Stimulated activated naive CD8-positive, alpha-beta T cell treated with anti-CD3 and anti-CD28 coated beads, Interleukin-15, Interleukin-2, amounts not matched to agents 100 U/mL and 50 U/mL, for 24 hours (primary cell): ENCODE data around the gene SATB2.

ENCODE experiments used
- ATAC-seq: fragments of 150-1000 bp; cut with Tn5 transposase; one replicate; pipeline ENCODE4 v1.10.0; 2021
- DNase-seq: peaks from one replicate; pipeline ENCODE4 v3.0.0; 2021

Gene SATB2

DNA sequence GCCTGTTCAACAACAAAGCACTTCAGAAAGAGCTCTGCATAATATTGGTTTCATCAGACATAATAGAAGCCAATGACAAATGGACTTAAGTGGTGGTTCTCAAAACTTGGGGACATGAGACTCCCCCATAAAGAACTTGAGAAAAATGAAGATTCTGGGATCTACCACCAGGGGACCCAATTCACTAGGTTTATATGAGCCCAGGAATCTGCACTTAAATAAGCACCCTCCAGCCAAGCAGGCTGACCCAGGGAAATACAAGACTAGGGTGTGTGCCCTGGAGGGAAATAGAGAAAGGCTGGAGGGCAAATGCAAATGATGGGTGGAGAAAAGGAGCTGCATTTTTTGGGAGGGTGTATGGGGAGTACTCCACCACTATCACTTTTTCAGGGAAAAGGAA lies 52.5 kb downstream of the SATB2 start:
- no peak for ATAC-seq

DNA sequence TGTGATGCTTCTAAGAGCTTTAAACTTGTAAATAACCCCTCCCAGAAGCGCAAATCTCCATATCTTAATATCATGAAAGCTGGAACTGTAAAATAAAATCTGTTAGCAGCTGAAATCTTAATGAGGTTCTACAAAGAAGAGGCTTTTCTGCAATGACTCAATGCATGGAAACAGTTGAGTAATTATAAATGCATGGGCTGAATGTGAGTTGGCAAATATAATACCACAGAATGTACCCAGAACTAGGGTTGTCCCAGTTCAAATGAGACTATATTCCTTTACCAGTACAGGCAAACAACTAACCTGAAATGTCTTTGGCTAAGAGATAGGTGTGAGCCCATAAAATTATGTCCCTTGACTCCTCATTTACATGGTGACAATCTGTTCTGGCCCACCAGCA lies 52.9 kb downstream of the SATB2 start:
- no peak for DNase-seq
- ATAC-seq = no peak

More for the DNA sequence above, 52.5 kb downstream of the SATB2 start:
- no peak for DNase-seq

DNA sequence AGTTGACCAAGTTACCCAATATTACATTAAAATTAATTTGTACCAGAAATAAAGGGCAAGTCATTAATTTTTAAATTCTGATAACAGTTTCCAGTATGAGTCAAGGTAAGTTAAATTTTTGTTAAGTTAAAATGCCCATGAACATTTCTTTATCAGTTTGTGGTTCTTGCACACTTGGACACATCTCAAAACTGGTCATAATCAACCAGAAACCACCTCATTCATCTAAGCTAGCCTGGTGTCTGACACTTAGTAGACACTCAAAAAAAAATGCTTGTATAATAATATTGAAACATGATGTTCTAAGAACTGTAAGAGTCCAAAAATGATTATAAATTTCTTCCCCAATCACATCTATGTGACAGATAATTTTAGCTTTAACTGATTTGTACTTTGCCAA lies 62.4 kb downstream of the SATB2 start:
- ATAC-seq (no peak), DNase-seq (no peak)

DNA sequence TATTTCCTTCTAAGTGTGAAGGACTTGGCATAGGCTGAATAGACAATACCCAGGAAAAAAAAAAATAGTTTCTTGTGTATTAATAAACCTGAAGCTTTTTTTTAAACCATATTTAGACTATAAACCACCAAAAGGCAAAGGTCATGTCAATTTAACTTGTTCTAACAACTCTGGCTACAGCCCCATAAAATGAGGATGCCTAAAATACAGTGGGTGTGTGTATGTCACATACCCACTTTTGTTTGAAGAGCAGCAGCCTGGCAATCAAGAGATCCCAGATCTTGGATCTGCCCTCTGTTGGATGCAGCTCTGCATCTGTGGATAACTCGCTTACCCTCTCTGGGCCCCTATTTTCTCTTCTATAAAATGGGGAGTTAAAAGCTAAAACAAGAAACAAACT lies 65.4 kb downstream of the SATB2 start:
- DNase-seq (no peak), ATAC-seq (no peak)

DNA sequence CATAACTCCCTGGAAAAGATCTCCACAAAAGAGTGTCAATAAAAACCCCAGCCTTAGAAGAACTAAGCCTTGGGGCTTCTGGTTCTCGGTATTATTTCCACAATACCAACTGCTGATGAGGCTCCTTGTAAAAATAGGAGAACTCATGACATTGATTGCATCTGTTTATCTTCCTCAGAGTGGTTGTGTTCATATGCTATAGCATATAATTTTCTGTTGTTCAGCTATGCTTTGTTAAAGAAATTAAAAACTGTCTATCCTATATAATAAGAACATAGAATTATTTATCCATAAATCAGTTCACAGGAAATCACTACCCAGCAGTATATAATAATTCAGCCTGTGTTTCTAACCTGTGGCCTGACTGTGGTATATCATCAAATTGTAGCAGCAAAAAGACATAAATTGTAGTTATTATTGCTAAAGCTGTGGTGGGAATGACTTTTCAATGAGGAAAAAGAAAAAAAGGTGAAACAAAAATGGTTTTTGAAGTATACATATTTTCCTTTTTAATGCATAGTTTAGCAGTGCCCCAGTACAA lies 68.9 kb downstream of the SATB2 start:
- no peak for DNase-seq
- no peak for ATAC-seq

DNA sequence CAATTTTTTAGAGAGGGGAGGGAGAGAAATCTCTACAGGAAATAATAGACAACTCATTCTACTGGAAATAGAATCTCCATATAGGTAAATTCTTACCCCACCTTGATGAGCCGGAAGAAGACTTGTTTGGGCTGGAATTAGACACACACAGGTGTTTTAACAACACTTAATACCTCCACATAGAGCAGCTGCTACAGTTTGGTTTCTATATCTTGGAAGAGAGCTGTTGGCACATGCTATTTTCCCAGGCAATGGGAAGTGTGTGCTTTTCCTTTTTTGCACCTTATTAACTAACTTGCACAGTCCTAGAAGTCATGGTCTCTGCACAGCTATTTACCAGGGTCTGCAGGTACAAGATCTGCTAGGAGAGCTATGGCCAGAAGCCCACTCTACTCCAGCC lies 73.7 kb downstream of the SATB2 start:
- ATAC-seq = no peak
- no peak for DNase-seq

DNA sequence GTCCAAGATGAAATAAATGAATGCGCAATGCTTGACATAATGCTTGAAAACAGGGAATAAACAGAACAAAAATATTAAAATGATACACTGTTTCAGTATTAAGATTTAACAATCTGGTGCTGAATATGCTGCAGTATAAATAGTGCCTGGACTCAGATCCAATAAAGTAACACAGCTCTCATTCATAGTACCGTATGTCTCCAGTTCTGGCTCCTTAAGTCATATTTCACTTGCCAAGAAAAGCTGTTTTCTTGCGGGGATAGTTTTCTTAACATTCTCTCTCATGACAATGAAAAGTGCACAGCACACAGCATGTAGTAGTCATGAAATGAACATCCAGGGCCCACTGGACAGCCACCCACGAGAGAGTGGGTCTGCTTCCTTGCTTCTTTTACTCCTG lies 74.7 kb downstream of the SATB2 start:
- ATAC-seq = no peak
- DNase-seq = no peak

DNA sequence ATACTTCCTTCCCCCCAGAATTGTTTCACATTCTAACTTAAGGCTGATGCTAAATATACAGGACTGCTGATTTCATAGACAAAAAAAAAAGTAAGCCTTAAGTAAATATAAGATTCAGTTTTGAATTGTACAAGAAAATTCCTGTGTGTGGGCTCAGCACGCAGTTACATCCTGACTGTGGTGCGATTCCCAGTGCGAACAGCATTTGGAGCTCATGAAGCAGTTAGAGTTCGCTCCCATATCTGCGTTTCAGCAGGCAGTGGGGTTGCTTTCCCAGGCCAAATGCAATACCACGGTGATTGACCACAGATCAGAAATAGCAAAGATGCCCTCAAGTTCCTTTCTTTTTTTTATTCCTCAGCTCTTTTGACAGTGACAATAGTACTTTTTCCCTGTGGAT lies 75.6 kb downstream of the SATB2 start:
- no peak for DNase-seq

DNA sequence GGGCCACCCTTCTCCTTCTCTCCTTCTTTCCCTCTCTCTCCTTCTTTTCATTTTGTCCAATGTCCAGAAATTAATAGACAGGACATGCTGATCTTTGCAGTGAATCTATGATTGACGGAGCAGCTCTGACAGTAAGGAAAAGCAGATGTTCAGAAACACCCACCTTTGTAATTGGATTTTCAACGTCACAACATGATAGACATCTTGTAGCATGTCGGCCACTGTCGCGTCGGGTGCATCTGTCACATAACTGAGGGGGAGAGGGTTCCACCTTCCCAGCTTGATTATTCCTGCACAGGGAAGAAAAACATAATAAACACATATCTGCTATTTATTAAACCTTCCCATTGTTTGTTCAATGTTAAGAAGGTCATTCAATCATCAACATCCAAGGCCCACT lies 76.2 kb downstream of the SATB2 start:
- ATAC-seq (no peak), DNase-seq (no peak)

More for the DNA sequence above, 75.6 kb downstream of the SATB2 start:
- no peak for ATAC-seq

DNA sequence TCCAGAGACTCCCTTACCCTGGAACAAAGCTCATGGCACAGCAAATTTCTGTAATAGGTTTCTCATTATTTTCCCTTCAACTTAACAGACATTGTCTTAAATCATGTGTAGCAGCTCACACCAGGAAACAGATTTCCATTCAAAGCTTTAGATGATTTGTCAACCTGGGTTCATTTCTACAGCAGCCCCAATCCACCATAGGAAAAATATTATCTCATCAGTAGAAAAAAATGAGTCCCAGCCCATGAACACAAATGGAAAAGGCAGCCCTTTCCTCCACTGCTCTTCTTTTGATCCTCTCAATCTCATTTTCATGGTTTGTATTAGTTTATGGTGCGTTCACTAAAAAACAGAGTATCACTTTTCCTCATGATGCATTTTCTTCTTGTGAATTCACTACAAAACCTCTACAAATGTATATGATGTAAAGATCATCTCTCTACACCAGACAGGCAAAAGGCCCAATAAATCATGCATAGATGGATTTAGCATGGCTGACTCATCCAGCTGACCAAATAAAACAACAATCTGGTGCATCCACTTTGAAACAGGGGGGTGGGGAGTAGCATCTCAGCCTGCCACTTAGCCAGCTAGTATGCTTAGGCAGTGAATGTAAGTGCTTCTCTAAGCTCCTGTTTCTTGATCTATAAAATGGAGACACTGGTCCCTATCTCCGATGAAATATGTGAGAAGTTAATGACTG lies 78.6 kb downstream of the SATB2 start:
- no peak for ATAC-seq
- DNase-seq = no peak

DNA sequence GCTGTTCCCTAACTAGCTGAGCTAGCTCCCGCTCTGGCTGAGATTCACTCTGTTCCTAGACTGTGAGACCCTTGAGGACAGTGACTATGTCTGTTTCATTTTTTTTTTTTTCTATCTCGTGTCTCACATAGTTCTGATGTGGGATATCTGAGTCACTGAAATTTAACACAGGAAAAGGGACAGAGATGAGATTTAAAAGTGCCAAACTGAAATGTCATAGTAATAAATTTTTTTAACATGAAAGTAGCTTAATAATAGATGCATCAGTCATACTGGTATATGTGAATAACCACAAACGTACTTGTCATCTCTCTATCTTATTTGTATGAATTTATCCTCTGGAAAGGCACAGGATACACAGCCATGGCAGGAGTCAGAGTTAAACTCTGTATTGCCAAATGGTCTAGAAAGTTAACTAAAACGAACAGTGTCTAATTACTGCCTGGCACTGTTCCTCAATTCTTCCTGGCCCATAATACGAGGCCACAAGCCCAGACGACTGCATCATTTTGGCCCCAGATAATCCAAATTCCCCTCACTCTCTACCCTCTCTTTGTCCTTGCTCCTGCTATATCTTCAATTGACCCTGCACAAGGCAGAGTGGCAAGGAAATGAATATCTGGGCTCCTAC lies 87.5 kb downstream of the SATB2 start:
- DNase-seq = no peak
- no peak for ATAC-seq

DNA sequence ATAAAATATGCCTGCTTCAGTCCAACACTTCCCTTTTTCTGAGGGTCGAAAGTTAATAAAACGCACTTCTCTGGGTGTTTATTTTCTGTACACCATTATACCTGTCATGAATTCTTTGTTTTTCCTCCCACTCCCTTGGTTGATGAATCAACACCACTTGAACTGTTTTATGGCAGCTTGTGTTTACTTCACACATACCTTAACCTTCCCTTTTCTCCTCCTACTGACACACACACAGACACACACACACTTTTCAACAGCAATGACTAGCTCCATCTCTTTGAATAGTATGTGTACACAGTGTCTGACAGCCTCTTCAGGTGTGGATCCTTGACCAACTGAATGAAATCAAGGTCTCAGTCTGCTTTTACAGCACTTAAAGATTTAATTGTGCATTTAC lies 91.3 kb downstream of the SATB2 start:
- ATAC-seq (no peak), DNase-seq (no peak)

DNA sequence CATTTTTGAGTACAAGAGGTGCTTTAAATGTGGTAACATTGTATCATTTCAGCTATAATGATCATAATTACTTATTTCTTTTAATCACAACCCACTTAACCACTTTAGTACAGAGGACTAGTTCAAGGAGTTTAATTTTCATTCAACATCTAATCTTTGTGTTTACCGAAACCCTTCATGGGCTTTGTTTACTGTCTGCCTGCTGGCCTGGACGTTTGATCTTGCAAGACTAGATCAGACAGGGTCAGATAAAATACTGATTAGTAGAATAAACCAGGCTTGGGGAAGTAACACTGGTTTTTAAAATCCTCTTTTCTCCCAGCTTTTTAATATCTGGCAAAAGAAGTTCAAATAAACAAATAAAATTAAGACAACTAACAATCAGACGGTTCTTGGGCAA lies 93.6 kb downstream of the SATB2 start:
- DNase-seq = no peak
- no peak for ATAC-seq

DNA sequence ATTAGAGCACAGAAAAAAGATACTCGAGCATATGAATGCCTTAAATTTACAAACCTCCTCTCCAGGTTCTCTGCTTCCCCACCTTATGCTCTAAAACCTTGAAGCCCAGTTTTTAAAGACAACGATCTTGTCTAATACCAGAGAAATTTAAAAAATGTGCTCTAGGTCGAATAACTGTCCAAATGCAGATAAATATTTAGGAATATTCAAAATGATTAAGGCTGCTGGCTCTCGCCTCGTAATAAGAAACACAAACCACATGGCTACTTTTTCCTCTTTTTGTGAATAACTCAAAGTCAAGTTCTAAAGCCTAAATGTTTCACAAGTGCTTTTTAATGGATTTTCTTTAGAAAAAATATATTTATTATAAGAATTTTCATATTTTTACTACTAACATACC lies 101.3 kb downstream of the SATB2 start:
- no peak for DNase-seq
- ATAC-seq = no peak

DNA sequence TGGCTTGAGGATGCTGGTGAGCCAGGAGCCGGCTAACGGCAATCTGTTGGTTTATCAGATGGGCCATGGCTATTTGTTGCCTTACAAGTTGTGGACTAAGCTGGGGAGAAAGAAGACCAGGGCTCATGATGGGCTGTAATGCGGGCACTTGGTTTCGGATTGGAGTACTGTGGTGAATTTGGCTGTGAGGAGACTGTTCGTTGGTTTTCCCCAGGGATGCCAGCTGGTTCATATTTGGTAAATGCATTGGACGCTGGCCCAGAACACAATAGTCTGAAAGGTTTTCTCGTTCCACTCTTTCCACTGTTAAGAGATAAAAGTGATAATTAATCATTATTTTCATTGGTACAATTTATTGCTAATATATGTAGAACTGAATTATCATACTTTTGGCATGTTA lies 108.9 kb downstream of the SATB2 start:
- DNase-seq (no peak), ATAC-seq (no peak)

DNA sequence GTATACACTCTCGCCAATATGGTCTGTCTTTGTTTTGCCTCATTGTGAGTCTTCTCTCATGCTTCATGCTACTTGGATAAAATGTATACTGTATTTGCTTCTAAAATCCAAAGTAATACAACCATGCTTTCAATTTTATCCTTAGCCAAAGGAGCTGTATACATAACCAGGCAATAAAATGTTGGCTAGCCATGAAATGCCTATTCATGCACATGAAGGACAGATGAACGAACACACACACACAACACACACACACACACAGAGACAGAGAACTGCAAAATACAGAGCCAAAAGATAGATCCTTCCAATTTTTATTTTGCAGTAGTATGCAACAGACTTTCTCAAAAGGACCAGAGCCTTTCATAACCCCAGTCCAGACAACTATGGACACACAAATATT lies 113.7 kb downstream of the SATB2 start:
- DNase-seq (no peak), ATAC-seq (no peak)

DNA sequence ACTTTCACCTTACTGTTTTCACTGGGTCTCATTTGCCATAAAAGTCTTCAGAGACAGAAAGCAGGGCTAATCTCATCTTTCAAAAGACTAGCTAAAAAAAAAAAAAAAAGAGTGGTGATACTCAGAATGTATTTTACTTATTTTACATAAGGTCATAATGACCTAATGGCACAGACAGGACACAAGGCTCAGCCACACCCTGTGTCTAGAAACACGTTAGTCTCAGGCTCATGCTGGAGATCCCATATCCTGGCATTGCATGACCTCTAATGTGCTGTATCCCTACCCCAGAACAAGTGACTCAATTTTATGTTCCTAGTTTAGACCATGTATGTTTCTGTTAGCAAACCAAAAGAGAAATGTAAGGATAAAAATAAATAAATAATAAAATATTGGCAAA lies 115.4 kb downstream of the SATB2 start:
- no peak for DNase-seq
- ATAC-seq = no peak

DNA sequence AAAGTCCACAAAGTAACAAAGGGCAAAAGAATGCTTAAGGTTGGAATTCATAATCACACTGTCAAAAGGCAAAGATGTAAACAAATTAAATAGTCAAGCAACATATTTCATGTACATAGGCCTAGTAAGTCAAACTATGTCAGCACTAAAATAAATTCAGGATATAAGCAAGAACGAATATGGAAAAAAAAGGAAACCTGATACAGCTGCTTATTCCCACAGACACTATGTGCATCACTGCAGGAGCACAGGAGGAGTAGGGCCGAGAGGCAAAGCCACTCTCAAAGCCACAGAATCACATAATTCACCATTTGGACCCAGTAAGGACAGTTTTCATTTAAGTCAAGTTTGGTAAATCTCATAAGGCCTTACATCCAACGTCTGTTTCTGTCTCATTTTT lies 116.6 kb downstream of the SATB2 start:
- ATAC-seq (no peak), DNase-seq (no peak)

DNA sequence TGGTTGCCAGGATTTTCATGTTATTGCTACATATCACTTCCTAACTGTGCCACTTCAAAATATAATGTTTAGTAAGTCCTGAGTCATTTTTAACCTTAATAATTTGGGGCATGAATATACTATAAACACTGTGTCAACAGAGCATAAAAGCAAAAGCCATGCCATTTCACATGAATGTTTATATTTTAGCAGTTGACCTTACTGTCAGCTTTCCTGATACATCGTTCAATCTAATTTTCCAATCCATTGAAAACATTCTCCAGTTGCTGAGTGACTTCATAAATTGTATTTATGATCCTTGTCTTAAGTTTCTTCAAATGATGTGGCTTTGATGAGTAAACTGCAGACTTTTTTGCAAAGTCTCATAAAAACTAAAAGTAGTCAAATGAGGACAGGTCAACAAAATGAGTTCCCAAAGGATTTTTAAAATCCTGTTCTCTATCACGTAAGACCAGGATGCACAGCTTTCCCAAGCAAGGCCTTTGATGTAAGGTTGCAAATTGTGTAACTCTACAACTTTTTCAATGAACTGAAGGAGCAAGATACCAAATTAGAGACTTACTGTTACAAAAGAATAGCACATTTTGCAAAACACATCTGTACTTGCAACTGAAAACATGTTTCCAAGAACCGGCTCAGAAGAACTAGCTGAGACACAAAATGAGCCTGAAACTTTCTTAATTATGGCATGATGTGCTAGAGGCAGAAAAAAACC lies 117.7 kb downstream of the SATB2 start:
- ATAC-seq = no peak
- DNase-seq = no peak

DNA sequence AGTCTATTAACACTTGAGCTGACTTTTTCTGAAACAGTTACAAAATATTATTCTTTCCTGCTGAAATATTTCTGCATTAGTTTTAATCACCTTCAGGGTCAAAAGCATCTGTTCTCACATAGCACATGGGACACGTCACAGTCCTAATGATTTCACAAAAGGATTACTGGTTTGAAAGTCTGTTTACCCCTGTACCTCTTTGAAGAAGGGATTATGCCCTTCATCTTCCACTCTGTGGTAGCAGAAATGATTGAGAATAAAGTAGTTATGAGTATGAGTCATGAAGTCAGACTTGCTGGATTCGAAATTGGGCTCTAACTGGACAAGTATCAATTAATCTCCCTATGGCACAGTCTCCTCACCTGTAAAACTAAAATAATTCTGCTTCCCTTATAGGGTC lies 121.2 kb downstream of the SATB2 start:
- DNase-seq (no peak), ATAC-seq (no peak)

DNA sequence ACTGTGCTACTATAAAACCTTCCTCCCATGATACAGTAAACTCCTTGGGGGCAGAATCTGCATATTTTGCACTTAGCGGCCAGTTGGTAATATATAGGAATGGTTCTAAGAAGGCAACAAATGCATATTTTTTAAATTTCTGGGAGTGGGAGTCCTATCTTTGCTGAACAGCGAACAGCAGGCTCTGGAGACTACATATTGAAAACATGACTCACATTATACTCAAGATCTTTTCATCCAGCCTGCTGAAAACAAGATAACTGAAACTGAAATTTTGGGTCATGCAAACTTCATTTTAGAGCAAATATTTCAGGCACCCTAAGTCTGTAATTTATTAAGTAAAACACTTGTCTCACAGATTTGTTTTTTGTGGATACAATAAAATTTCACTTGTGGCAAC lies 122.2 kb downstream of the SATB2 start:
- DNase-seq (no peak), ATAC-seq (no peak)

DNA sequence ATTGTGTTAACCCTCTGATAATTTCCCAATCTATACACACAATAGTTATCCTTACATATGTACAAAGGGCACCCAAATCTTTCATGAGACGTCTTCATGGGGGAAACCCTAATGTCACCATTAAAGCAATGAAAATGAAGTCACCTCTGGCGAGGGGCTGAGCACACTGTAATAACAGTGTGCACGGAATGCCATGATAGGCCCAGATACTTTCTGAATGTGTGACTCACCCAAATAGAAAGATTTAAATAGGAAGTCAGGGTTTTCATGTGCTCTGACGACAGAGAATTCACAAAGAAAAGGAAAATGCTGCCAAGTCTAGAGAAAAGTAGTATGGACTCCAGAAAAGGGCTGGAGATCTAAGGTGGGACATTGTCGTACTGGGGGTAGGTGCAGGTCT lies 128.3 kb downstream of the SATB2 start:
- DNase-seq (no peak), ATAC-seq (no peak)

DNA sequence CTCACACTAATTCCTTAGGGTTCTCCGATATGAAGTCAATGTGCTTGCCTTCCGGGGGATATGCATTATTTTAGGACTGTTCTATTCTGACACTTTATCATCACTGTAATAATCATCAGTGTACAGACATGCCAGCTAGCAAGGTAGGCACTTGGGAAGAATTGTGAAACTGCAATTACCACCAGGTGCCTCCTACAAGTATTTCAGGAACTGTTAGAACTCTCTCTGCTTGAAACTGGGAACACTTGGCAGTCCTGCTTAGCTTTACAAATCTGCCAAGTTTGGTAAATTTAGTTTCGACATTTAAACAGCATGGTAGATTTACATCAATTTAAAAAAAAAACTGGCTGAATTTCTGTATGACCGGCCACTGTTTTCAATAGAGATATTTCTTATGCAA lies 128.7 kb downstream of the SATB2 start:
- ATAC-seq (no peak), DNase-seq (no peak)

DNA sequence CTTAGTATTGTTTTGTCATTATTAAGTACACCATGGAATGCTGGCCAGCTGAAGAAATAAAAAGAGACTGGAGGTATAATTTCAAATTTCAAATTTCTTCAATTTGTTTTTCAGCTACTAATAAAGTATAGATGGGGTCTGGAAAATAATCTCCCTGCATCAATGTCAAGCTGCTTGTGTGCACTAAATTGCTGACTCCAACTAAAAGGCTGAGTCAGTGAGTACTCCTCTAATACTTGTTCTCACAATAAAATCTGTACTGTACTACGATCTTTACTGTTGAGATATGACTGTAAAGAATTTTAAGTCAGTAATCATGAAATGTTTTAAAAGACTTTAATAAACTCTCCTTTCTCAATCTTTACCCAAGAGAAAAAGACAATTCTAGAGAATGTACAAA lies 131.9 kb downstream of the SATB2 start:
- no peak for ATAC-seq
- no peak for DNase-seq
